Activated CD8-positive, alpha-beta T cell treated with anti-CD3 and anti-CD28 coated beads for 36 hours (primary cell): Measurements from ENCODE around the gene TCFL5. TPM values are rescaled to one million over a fixed set of nuclear protein-coding genes. Genes with fewer than 3 reads are reported as not detected.

Source experiments
- ATAC-seq: fragments of 200-7000 bp; cut with Tn5 transposase; one replicate; pipeline ENCODE4 v1.10.0; 2021; ENCODE audit warnings: mild to moderate bottlenecking, moderate library complexity
- CTCF ChIA-PET: fragments of 350-600 bp; sonication (Branson Sonifier 250); formaldehyde crosslinking; loops from one replicate; lab custom pipeline; 2021; ENCODE audit warnings: antibody characterized with exemption; lab: Charles Lee
- POLR2A ChIA-PET: fragments of 350-600 bp; sonication (Branson Sonifier 250); formaldehyde crosslinking; loops from one replicate; lab custom pipeline; 2021; ENCODE audit warnings: antibody characterized with exemption; lab: Charles Lee
- DNase-seq: peaks from one replicate; pipeline ENCODE4 v3.0.0-alpha.2; 2020
- H3K27ac Mint-ChIP-seq: one replicate; pipeline ENCODE4 v1.8.0; 2021; ENCODE audit warnings: mild to moderate bottlenecking, mixed read lengths
- H3K27me3 Mint-ChIP-seq: one replicate; pipeline ENCODE4 v1.8.0; 2021; ENCODE audit warnings: mixed read lengths
- H3K36me3 Mint-ChIP-seq: one replicate; pipeline ENCODE4 v1.8.0; 2021; ENCODE audit warnings: low read depth, mixed read lengths
- H3K4me1 Mint-ChIP-seq: one replicate; pipeline ENCODE4 v1.8.0; 2021; ENCODE audit warnings: low read depth, mixed read lengths
- H3K4me3 Mint-ChIP-seq: one replicate; pipeline ENCODE4 v1.8.0; 2021; ENCODE audit warnings: mild to moderate bottlenecking, moderate library complexity, mixed read lengths
- H3K9me3 Mint-ChIP-seq: one replicate; pipeline ENCODE4 v1.8.0; 2021; ENCODE audit warnings: mixed read lengths
- intact Hi-C: fragments of 100-400 bp; cut with micrococcal nuclease; formaldehyde crosslinking; loops from one replicate; pipeline ENCODE4 v1.10.0; 2022
- total RNA-seq, 2 experiments: library from RNA; stranded (reverse); gene quantifications; one replicate each; pipeline ENCODE4 v1.2.3, GENCODE V29; 2021
- TF ChIP-seq, protein P1 (sequence below): fragments of 200-600 bp; IDR thresholded peaks from one replicate; pipeline ENCODE4 v1.8.0; 2022; ENCODE audit warnings: antibody characterized with exemption, mild to moderate bottlenecking

The TCFL5 gene
- total RNA-seq, 2 experiments from 2014 or later, result 7.5 to 7.6 TPM

DNA sequence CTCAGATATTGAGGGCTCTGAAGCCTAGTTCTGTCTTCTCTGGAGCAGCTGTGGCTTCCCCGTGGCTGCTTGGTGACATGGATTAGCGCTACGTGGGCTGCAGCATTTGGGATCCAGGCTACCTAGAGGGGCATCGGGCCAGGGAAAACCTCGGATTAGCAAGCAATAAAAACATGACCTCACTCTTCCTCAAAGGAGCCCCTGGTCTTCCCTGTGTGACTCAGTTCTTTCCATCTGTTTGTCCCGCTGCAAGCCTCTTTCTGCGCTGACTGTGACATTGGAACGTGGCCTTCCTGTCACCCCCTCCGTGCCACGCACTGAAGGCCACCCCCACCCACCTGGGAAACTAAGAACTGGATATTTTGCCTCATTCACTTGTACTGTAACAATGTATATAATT, 61.7 kb downstream of the TCFL5 start:
- CTCF ChIA-PET, result interaction anchor here (1.6 kb wide), 1 partner anchor 8 kb away, joined by 12 read pairs; no protein-coding TSS in a partner anchor
- peaks cover 23% of the 10 kb centered on the region for H3K4me1 Mint-ChIP-seq
- no peak for DNase-seq
- peaks cover 29% of the 10 kb centered on the region for H3K36me3 Mint-ChIP-seq
- H3K27ac Mint-ChIP-seq, result no peak overlapping the region
- no peaks in the 10 kb centered on the region for H3K27me3 Mint-ChIP-seq
- H3K9me3 Mint-ChIP-seq, result no peaks in the 10 kb centered on the region
- intact Hi-C loops, result loop anchor here (10.0 kb wide), 1 partner anchor 145 kb away; no protein-coding TSS in a partner anchor
- H3K4me3 Mint-ChIP-seq, result no peak overlapping the region
- TF ChIP-seq, protein P1, sequence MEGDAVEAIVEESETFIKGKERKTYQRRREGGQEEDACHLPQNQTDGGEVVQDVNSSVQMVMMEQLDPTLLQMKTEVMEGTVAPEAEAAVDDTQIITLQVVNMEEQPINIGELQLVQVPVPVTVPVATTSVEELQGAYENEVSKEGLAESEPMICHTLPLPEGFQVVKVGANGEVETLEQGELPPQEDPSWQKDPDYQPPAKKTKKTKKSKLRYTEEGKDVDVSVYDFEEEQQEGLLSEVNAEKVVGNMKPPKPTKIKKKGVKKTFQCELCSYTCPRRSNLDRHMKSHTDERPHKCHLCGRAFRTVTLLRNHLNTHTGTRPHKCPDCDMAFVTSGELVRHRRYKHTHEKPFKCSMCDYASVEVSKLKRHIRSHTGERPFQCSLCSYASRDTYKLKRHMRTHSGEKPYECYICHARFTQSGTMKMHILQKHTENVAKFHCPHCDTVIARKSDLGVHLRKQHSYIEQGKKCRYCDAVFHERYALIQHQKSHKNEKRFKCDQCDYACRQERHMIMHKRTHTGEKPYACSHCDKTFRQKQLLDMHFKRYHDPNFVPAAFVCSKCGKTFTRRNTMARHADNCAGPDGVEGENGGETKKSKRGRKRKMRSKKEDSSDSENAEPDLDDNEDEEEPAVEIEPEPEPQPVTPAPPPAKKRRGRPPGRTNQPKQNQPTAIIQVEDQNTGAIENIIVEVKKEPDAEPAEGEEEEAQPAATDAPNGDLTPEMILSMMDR, result no peak
- POLR2A ChIA-PET, result no interaction called here
- ATAC-seq, result no peak

DNA sequence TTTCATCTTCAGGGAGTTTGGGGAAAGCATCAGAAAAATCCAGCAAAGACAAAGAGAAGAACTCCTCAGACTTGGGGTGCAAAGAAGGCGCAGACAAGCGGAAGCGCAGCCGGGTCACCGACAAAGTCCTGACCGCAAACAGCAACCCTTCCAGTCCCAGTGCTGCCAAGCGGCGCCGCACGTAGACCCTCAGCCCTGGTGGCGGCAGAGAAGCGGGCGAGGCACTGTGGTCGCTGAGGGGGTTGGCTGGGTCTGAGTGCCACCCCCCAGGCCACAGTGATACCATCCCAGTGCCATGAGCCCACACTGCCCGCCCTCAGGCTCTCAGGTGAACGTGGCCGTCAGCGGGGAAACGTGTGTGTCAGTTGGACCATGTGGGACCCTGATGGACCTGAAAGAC, 62.2 kb downstream of the TCFL5 start:
- Mint-ChIP-seq H3K27me3 (no peaks in the 10 kb centered on the region), H3K27ac (no peak overlapping the region), H3K9me3 (no peaks in the 10 kb centered on the region), H3K4me1 (peaks cover 23% of the 10 kb centered on the region), H3K36me3 (peaks cover 29% of the 10 kb centered on the region), H3K4me3 (no peak overlapping the region)
- intact Hi-C loops, result loop anchor here (10.0 kb wide), 1 partner anchor 145 kb away; no protein-coding TSS in a partner anchor
- ChIA-PET POLR2A (interaction anchor here (1.4 kb wide), 1 partner anchor 8 kb away, joined by 6 read pairs; no protein-coding TSS in a partner anchor), CTCF (interaction anchor here (1.6 kb wide), 1 partner anchor 9 kb away, joined by 12 read pairs; no protein-coding TSS in a partner anchor)
- ATAC-seq, result no peak
- TF ChIP-seq, protein P1, result no peak
- no peak for DNase-seq

GRCh38 chr20:62799036-62799435, 62.6 kb downstream of the TCFL5 start:
- intact Hi-C loops, result loop anchor here (10.0 kb wide), 1 partner anchor 144 kb away; no protein-coding TSS in a partner anchor
- no peak overlapping the region for H3K4me3 Mint-ChIP-seq
- H3K9me3 Mint-ChIP-seq, result no peaks in the 10 kb centered on the region
- peaks cover 29% of the 10 kb centered on the region for H3K36me3 Mint-ChIP-seq
- ChIA-PET POLR2A (interaction anchor here (1.4 kb wide), 1 partner anchor 9 kb away, joined by 6 read pairs; no protein-coding TSS in a partner anchor), CTCF (interaction anchor here (1.6 kb wide), 1 partner anchor 9 kb away, joined by 12 read pairs; no protein-coding TSS in a partner anchor)
- no peaks in the 10 kb centered on the region for H3K27me3 Mint-ChIP-seq
- TF ChIP-seq, protein P1, result no peak
- peaks cover 20% of the 10 kb centered on the region for H3K4me1 Mint-ChIP-seq
- ATAC-seq (no peak), DNase-seq (no peak)
- H3K27ac Mint-ChIP-seq, result no peak overlapping the region

- ChIA-PET POLR2A (interaction anchor here (0.7 to 1.4 kb wide), 3 partner anchors 8 to 11 kb away, joined by 3 to 7 read pairs (median 6); no protein-coding TSS in a partner anchor), CTCF (interaction anchor here (1.6 to 4.7 kb wide), 2 partner anchors 10 to 11 kb away, joined by 12 to 33 read pairs; no protein-coding TSS in a partner anchor)
- peaks cover 29% of the 10 kb centered on the region for H3K36me3 Mint-ChIP-seq
- intact Hi-C loops, result loop anchor here (10.0 kb wide), 1 partner anchor 143 kb away; no protein-coding TSS in a partner anchor
- no peaks in the 10 kb centered on the region for H3K9me3 Mint-ChIP-seq
- peak overlapping the region; percentile 80 for H3K4me3 Mint-ChIP-seq
- peaks cover 26% of the 10 kb centered on the region for H3K4me1 Mint-ChIP-seq
- peak overlapping the region; percentile 85 for H3K27ac Mint-ChIP-seq
- H3K27me3 Mint-ChIP-seq, result no peaks in the 10 kb centered on the region
- TF ChIP-seq, protein P1, result no peak
- ATAC-seq, result no peak
- no peak for DNase-seq
Measured at GRCh38 chr20:62797671-62798532, 63.7 kb downstream of the TCFL5 start.
